CD4-positive, CD25-positive, alpha-beta regulatory T cell (primary cell): Measurements from ENCODE around the gene TFF2. TPM values are rescaled to one million over a fixed set of nuclear protein-coding genes. Genes with fewer than 3 reads are reported as not detected.
A peak's percentile ranks its signal among the peaks of the same experiment; 100 is the strongest.

Experiments
- ATAC-seq, 2 donors: fragments of 150-1000 bp; cut with Tn5 transposase; one replicate each; pipeline ENCODE4 v1.10.0; 2021; ENCODE audit warnings: low read depth in 2 of 2, moderate number of reproducible peaks in 2 of 2, moderate library complexity in 1 of 2
- DNase-seq, 3 donors: peaks; one replicate each; pipeline versions ENCODE4 v3.0.0 to v3.0.0-alpha.2; 2012 to 2022; ENCODE audit warnings: mixed read lengths in 1 of 3
- H3K27ac ChIP-seq: one replicate; pipeline ENCODE4 v1.7.0; 2013; ENCODE audit warnings: mild to moderate bottlenecking, low read length; ENCODE audit not compliant: insufficient read depth, poor library complexity, severe bottlenecking
- H3K27me3 ChIP-seq: one replicate; pipeline ENCODE4 v1.7.0; 2013; ENCODE audit warnings: low read length; ENCODE audit not compliant: control insufficient read depth, insufficient read depth
- H3K36me3 ChIP-seq: one replicate; pipeline ENCODE4 v1.7.0; 2013; ENCODE audit warnings: mild to moderate bottlenecking, low read length, moderate library complexity; ENCODE audit not compliant: control insufficient read depth, insufficient read depth
- H3K4me1 ChIP-seq: 2 replicates; pipeline ENCODE4 v1.7.0; 2013; ENCODE audit warnings: mild to moderate bottlenecking, low read length; ENCODE audit not compliant: insufficient read depth, control insufficient read depth, poor library complexity, severe bottlenecking
- H3K4me3 ChIP-seq: one replicate; pipeline ENCODE4 v1.7.0; 2013; ENCODE audit warnings: low read depth, mild to moderate bottlenecking, low read length, moderate library complexity
- H3K9me3 ChIP-seq, 2 experiments: 1 replicate in 1 of 2; 2 replicates in 1 of 2; pipeline ENCODE4 v1.7.0; 2013; ENCODE audit warnings: low read length in 2 of 2, mild to moderate bottlenecking in 1 of 2, moderate library complexity in 1 of 2; ENCODE audit not compliant: control insufficient read depth in 2 of 2
- H3K27ac Mint-ChIP-seq, 3 donors: one replicate each; pipeline ENCODE4 v1.8.0; 2020 to 2022; ENCODE audit warnings: mild to moderate bottlenecking in 3 of 3, mixed read lengths in 3 of 3, moderate library complexity in 2 of 3
- H3K27me3 Mint-ChIP-seq: one replicate; pipeline ENCODE4 v1.8.0; 2022; ENCODE audit warnings: mild to moderate bottlenecking, mixed read lengths
- H3K36me3 Mint-ChIP-seq: one replicate; pipeline ENCODE4 v1.8.0; 2020; ENCODE audit warnings: mixed read lengths
- H3K4me1 Mint-ChIP-seq, 4 donors: one replicate each; pipeline ENCODE4 v1.8.0; 2020 to 2022; ENCODE audit warnings: mixed read lengths in 4 of 4, mild to moderate bottlenecking in 1 of 4
- H3K4me3 Mint-ChIP-seq, 4 donors: one replicate each; pipeline ENCODE4 v1.8.0; 2020 to 2022; ENCODE audit warnings: mild to moderate bottlenecking in 4 of 4, mixed read lengths in 4 of 4, moderate library complexity in 3 of 4
- H3K9me3 Mint-ChIP-seq, 7 donors: one replicate each; pipeline ENCODE4 v1.8.0; 2020 to 2022; ENCODE audit warnings: mixed read lengths in 7 of 7, mild to moderate bottlenecking in 3 of 7, moderate library complexity in 2 of 7
- polyA plus RNA-seq, 4 donors: library from polyadenylated mRNA; unstranded; fragments of 300-500 nt; fragmentation: Illumina TruSeq; gene quantifications; one replicate each; pipeline ENCODE4 v1.2.3, GENCODE V29; 2021
- total RNA-seq: library from RNA; stranded (reverse); gene quantifications from one replicate; pipeline ENCODE4 v1.2.3, GENCODE V29; 2022

TFF2 gene
- total and polyA plus RNA-seq, 5 donors from 2014 or later: not detected

DNA sequence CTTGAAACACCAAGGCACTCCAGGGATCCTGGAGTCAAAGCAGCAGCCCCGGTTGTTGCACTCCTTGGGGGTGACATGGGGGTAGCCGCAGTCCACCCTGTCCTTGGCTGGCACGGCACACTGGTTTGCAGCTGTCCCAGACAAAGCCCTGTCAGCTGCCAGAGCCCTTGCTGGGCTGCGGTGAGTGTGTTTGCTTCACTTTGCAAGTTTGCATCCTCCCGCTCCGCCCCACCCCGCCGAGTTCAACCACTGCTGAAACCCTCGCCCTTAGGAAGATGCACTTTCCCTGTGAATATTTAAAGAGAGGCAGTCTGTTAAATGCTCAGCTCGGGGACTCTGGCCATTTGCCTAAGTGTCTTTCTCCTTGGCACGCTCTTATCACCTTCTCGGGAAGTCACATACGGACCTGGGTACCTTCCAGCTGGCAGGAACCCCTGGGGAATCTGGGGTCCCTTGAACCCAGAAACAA lies 37.3 kb downstream of the TFF2 start:
- Histone ChIP-seq H3K27ac (no peak overlapping the region), H3K4me3 (no peak overlapping the region), H3K9me3 (no peaks in the 10 kb centered on the region), H3K4me1 (peaks cover 8% of the 10 kb centered on the region), H3K27me3 (no peaks in the 10 kb centered on the region), H3K36me3 (no peaks in the 10 kb centered on the region)
- peaks cover 5% of the 10 kb centered on the region for H3K27me3 Mint-ChIP-seq
- peaks cover 0 to 6% (median 2%) of the 10 kb centered on the region in 4 donors for H3K4me1 Mint-ChIP-seq
- no peak for ATAC-seq
- no peaks in the 10 kb centered on the region for H3K36me3 Mint-ChIP-seq
- H3K27ac Mint-ChIP-seq: no peak overlapping the region
- no peaks in the 10 kb centered on the region for H3K9me3 Mint-ChIP-seq
- no peak overlapping the region for H3K4me3 Mint-ChIP-seq
- DNase-seq: no peak

DNA sequence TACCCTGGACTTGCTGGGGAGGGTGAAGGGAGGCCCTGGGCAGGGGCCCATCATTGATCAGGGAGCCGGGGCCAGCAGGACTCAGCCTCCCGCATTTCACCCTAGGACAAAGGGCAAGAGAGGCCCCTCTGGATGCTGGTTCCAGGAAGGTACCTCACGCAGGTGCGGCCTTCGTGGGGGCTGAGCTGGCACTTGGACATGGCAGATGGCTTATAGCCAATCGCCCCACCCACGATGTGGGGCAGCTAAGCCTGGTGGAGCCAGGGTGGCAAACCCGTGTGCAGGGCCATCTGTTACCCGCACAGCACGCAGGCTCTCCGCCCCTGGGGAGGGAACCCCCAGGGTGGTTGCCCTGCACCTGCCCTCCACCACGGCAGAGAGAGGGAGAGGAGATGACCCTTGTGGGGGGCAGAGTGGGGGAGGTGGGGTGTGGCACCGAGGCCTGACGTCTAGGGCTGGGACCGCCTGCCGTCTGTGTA lies 38.1 kb downstream of the TFF2 start:
- H3K4me1 Mint-ChIP-seq: peaks cover 0 to 6% (median 2%) of the 10 kb centered on the region in 4 donors
- Histone ChIP-seq H3K36me3 (no peaks in the 10 kb centered on the region), H3K9me3 (no peaks in the 10 kb centered on the region), H3K27ac (no peak overlapping the region), H3K4me3 (no peak overlapping the region), H3K4me1 (peaks cover 8% of the 10 kb centered on the region), H3K27me3 (no peaks in the 10 kb centered on the region)
- no peaks in the 10 kb centered on the region for H3K9me3 Mint-ChIP-seq
- peaks cover 5% of the 10 kb centered on the region for H3K27me3 Mint-ChIP-seq
- ATAC-seq (no peak), DNase-seq (no peak)
- H3K4me3 Mint-ChIP-seq: no peak overlapping the region
- no peak overlapping the region for H3K27ac Mint-ChIP-seq
- H3K36me3 Mint-ChIP-seq: no peaks in the 10 kb centered on the region

DNA sequence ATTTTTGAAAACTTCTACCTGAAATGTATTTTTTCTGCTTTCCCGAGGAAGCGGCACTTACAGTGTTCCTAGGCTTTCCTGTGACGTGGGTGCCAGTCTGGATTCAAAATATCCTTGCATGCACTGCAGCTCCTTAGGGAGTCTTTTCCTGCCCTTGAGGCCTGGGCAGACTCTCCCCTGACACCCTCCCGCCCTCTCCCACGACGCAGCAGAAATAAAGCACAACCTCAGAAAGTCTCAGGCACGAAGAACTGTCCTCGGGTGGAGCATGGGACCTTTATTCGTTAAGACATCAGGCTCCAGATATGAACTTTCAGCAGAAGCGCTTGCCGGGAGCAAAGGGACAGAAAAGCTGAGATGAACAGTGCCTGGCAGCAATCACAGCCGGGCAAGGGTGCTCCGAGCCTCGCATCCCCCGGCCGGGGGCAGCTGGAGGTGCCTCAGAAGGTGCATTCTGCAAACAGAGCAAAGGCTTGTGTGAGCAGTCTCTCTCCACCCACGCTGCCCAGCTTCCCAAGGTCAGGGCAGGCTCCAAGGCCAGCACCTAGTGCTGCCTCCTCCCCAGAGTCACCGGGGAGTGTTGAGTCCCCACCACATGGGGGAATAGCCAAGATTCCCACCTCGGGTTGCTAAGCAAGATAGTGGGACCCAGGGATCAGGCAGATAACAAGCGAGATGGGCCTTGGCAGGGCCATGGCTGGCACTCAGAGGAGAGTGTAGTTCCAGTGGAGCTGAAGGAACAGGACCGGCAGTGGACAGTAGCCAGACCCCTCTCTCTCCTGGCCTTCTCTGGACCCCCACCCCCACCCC lies 38.8 kb downstream of the TFF2 start:
- no peaks in the 10 kb centered on the region for H3K36me3 Mint-ChIP-seq
- no peaks in the 10 kb centered on the region for H3K9me3 Mint-ChIP-seq
- DNase-seq (no peak), ATAC-seq (no peak)
- peaks cover 0 to 6% (median 2%) of the 10 kb centered on the region in 4 donors for H3K4me1 Mint-ChIP-seq
- no peaks in the 10 kb centered on the region for H3K27me3 ChIP-seq
- no peak overlapping the region for H3K4me3 Mint-ChIP-seq
- H3K4me3 ChIP-seq: no peak overlapping the region
- H3K27me3 Mint-ChIP-seq: peaks cover 7% of the 10 kb centered on the region
- H3K27ac ChIP-seq: no peak overlapping the region
- H3K27ac Mint-ChIP-seq: no peak overlapping the region
- peaks cover 8% of the 10 kb centered on the region for H3K4me1 ChIP-seq
- H3K36me3 ChIP-seq: no peaks in the 10 kb centered on the region
- H3K9me3 ChIP-seq: no peaks in the 10 kb centered on the region

GRCh38 chr21:42311160-42311559 lies 39.6 kb downstream of the TFF2 start:
- no peaks in the 10 kb centered on the region for H3K36me3 ChIP-seq
- H3K9me3 Mint-ChIP-seq: no peaks in the 10 kb centered on the region
- peaks cover 0 to 6% (median 2%) of the 10 kb centered on the region in 4 donors for H3K4me1 Mint-ChIP-seq
- peaks cover 8% of the 10 kb centered on the region for H3K4me1 ChIP-seq
- H3K27ac Mint-ChIP-seq: no peak overlapping the region
- no peaks in the 10 kb centered on the region for H3K36me3 Mint-ChIP-seq
- ATAC-seq: no peak
- DNase-seq: no peak
- no peak overlapping the region for H3K27ac ChIP-seq
- peaks cover 10% of the 10 kb centered on the region for H3K27me3 Mint-ChIP-seq
- no peaks in the 10 kb centered on the region for H3K27me3 ChIP-seq
- no peak overlapping the region for H3K4me3 Mint-ChIP-seq
- H3K9me3 ChIP-seq: no peaks in the 10 kb centered on the region
- H3K4me3 ChIP-seq: no peak overlapping the region

DNA sequence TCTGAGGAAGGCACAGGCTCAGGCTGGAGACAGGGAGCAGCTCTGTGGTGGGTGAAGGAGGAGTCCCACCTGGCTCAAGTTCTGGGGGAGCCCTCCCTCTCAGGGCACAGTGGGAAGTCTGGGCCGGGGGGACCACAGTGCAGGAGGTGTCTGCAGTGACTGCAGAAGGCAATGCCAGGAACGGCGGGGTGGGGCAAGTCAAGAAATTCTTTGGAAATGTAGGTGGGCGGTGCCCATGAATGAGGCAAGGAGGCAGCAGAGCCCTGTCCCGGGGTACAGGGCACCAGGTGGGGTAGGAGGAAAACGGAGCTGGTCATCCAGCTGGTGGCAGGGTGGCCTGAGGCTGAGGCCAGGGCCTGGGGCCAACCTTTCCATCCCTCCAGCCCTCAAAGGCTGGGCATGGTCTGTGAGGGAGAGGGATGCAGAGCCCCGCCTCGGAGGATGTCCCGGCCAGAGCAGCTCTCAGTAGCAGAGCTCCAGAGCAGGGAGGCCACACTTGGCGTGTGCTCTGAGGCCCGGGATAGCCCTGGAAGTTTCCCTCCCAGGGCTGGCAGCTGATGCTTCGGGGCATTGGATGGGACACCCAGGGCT lies 40.3 kb downstream of the TFF2 start:
- Mint-ChIP-seq H3K36me3 (no peaks in the 10 kb centered on the region), H3K27ac (peak overlapping the region in 1 of 3 donors; percentile 38), H3K4me1 (peaks cover 0 to 6% (median 2%) of the 10 kb centered on the region in 4 donors), H3K4me3 (no peak overlapping the region), H3K9me3 (no peaks in the 10 kb centered on the region), H3K27me3 (peaks cover 10% of the 10 kb centered on the region)
- Histone ChIP-seq H3K9me3 (no peaks in the 10 kb centered on the region), H3K4me3 (no peak overlapping the region), H3K36me3 (no peaks in the 10 kb centered on the region), H3K27me3 (no peaks in the 10 kb centered on the region), H3K27ac (no peak overlapping the region), H3K4me1 (peaks cover 8% of the 10 kb centered on the region)
- DNase-seq (no peak), ATAC-seq (no peak)

GRCh38 chr21:42309753-42310213 lies 41.0 kb downstream of the TFF2 start:
- Histone ChIP-seq H3K4me1 (peaks cover 8% of the 10 kb centered on the region), H3K4me3 (no peak overlapping the region), H3K36me3 (no peaks in the 10 kb centered on the region), H3K27me3 (no peaks in the 10 kb centered on the region), H3K27ac (no peak overlapping the region), H3K9me3 (no peaks in the 10 kb centered on the region)
- Mint-ChIP-seq H3K9me3 (no peaks in the 10 kb centered on the region), H3K36me3 (no peaks in the 10 kb centered on the region), H3K4me3 (no peak overlapping the region), H3K27me3 (peaks cover 10% of the 10 kb centered on the region), H3K4me1 (peaks cover 0 to 6% (median 2%) of the 10 kb centered on the region in 4 donors), H3K27ac (no peak overlapping the region)
- DNase-seq (peak; percentile 47 to 58 (median 56)), ATAC-seq (peak; percentile 57 to 62)

GRCh38 chr21:42308914-42309752 lies 41.7 kb downstream of the TFF2 start:
- H3K27ac ChIP-seq: no peak overlapping the region
- Mint-ChIP-seq H3K4me3 (no peak overlapping the region), H3K4me1 (peaks cover 0 to 6% (median 2%) of the 10 kb centered on the region in 4 donors), H3K36me3 (no peaks in the 10 kb centered on the region), H3K27me3 (peaks cover 10% of the 10 kb centered on the region), H3K9me3 (no peaks in the 10 kb centered on the region), H3K27ac (no peak overlapping the region)
- no peaks in the 10 kb centered on the region for H3K36me3 ChIP-seq
- DNase-seq (no peak), ATAC-seq (no peak)
- peaks cover 8% of the 10 kb centered on the region for H3K4me1 ChIP-seq
- no peaks in the 10 kb centered on the region for H3K9me3 ChIP-seq
- no peak overlapping the region for H3K4me3 ChIP-seq
- no peaks in the 10 kb centered on the region for H3K27me3 ChIP-seq
